ENCODE results near the gene HOXB2.

The HOXB2 gene

DNA sequence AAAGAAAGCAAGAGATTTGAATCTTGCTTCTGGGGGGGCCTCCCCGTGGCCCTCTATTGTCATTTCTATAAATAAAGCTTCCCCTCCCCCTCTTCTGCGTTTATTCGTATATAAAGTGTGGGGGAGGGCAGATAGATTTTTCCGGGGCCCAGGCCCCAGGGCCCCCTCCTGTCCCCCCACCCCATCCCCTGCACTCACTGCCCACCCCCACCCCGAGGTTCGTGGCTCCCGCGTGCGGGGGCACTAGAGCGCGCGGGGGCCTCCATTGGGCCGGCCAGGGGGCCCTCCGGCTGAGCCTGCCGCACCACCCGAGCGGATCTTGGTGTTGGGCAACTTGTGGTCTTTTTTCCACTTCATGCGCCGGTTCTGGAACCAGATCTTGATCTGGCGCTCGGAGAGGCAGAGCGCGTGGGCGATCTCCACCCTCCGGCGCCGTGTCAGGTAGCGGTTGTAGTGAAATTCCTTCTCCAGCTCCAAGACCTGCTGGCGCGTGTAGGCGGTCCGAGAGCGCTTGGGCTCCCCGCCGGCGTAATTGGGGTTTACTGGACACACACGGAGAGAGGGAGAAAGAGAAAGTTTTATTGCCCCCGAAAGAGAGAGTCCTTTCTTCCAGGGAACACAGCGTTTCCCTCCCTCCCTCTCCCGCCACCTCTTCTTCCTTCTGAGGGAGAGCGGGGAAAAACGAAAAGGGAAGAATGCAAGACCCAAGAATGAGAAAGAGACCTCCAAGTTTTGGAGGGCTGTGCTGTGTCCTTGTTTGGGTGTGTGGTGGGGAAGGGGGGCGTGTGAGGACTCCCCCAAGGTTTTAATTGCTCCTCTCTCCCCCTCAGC, 31.8 kb upstream of the HOXB2 start:
- no peaks in the 10 kb centered on the region for H3K9me3 ChIP-seq (ENCODE audit: insufficient read depth, low read length)
- H3K4me1 ChIP-seq (ENCODE audit: low read length): peaks cover 56% of the 10 kb centered on the region
- peak overlapping the region; percentile 92 for H3K27ac ChIP-seq (ENCODE audit: low read length)
- peaks cover 31% of the 10 kb centered on the region for H3K36me3 ChIP-seq (replicated peaks; ENCODE audit: low read depth, low read length)
- peaks cover 4% of the 10 kb centered on the region; the same call in 1 of the 2 replicates for H4K20me1 ChIP-seq (ENCODE audit: insufficient read depth, low read length)
- H3K79me2 ChIP-seq (ENCODE audit: low read length): peaks cover 50% of the 10 kb centered on the region
- peak overlapping the region; percentile 78 for H3K9ac ChIP-seq (ENCODE audit: low read length)
- TF ChIP-seq, protein P1, sequence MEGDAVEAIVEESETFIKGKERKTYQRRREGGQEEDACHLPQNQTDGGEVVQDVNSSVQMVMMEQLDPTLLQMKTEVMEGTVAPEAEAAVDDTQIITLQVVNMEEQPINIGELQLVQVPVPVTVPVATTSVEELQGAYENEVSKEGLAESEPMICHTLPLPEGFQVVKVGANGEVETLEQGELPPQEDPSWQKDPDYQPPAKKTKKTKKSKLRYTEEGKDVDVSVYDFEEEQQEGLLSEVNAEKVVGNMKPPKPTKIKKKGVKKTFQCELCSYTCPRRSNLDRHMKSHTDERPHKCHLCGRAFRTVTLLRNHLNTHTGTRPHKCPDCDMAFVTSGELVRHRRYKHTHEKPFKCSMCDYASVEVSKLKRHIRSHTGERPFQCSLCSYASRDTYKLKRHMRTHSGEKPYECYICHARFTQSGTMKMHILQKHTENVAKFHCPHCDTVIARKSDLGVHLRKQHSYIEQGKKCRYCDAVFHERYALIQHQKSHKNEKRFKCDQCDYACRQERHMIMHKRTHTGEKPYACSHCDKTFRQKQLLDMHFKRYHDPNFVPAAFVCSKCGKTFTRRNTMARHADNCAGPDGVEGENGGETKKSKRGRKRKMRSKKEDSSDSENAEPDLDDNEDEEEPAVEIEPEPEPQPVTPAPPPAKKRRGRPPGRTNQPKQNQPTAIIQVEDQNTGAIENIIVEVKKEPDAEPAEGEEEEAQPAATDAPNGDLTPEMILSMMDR (IDR thresholded peaks at IDR 0.05; ENCODE audit: low read depth, low read length): no peak
- TF ChIP-seq EZH2phosphoT487 (IDR thresholded peaks at IDR 0.05; ENCODE audit: low read depth): no peak
- H3K4me3 ChIP-seq (ENCODE audit: low read length): peak overlapping the region; percentile 90
- no peak overlapping the region for H2AFZ ChIP-seq (ENCODE audit: low read depth, low read length)
- no peaks in the 10 kb centered on the region for H3K27me3 ChIP-seq (ENCODE audit: low read depth, low read length)
- peak overlapping the region; percentile 86 for H3K4me2 ChIP-seq (ENCODE audit: low read length)

DNA sequence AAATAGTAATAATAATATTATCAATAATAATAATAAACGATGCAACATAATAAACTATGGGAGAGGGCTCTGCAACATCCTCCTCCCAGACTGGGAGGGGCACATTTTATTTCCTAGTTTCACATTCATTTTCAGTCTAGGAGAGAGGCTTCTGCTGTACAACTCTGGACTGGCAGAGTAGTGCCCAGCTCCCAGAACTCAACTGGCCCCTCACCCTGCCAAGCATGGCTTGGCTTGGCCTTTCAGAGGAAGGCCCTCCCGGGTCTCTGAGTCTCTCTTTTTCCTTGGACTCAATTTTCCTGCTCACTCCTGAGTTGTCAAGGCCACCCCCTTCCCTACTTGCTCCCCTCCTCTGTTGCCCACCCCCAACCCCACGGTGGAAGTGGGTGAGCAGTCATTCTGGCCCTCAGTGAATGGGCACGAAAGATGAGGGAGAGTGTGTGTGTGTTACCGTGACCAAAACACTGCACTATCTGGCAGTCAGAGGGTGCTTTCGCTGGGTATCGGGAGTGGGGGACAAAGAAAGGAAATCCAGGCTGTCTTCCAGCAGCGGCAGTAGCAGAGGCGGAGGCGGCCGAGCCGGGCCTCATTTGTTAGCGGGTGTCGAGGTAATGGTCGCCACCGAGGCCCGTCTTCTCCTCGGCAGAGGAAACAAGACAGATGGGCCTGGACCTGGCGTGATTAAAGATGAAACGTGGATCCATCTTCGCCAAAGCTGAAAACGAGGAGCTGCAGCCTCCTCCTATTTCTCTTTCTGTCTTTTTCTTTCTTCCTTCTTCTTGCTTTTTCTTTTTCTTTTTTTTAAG, 31.0 kb upstream of the HOXB2 start:
- no peaks in the 10 kb centered on the region for H3K9me3 ChIP-seq (ENCODE audit: insufficient read depth, low read length)
- no peak overlapping the region for H3K4me3 ChIP-seq (ENCODE audit: low read length)
- peak overlapping the region; percentile 15; the same call in 1 of the 2 replicates for H3K4me2 ChIP-seq (ENCODE audit: low read length)
- no peak overlapping the region for H3K27ac ChIP-seq (ENCODE audit: low read length)
- peaks cover 37% of the 10 kb centered on the region for H3K36me3 ChIP-seq (replicated peaks; ENCODE audit: low read depth, low read length)
- peaks cover 4% of the 10 kb centered on the region; the same call in 1 of the 2 replicates for H4K20me1 ChIP-seq (ENCODE audit: insufficient read depth, low read length)
- no peaks in the 10 kb centered on the region for H3K27me3 ChIP-seq (ENCODE audit: low read depth, low read length)
- peaks cover 49% of the 10 kb centered on the region for H3K4me1 ChIP-seq (ENCODE audit: low read length)
- TF ChIP-seq, protein P1 (IDR thresholded peaks at IDR 0.05; ENCODE audit: low read depth, low read length): no peak
- TF ChIP-seq EZH2phosphoT487 (IDR thresholded peaks at IDR 0.05; ENCODE audit: low read depth): no peak
- peaks cover 46% of the 10 kb centered on the region for H3K79me2 ChIP-seq (ENCODE audit: low read length)
- H2AFZ ChIP-seq (ENCODE audit: low read depth, low read length): no peak overlapping the region
- H3K9ac ChIP-seq (ENCODE audit: low read length): no peak overlapping the region

DNA sequence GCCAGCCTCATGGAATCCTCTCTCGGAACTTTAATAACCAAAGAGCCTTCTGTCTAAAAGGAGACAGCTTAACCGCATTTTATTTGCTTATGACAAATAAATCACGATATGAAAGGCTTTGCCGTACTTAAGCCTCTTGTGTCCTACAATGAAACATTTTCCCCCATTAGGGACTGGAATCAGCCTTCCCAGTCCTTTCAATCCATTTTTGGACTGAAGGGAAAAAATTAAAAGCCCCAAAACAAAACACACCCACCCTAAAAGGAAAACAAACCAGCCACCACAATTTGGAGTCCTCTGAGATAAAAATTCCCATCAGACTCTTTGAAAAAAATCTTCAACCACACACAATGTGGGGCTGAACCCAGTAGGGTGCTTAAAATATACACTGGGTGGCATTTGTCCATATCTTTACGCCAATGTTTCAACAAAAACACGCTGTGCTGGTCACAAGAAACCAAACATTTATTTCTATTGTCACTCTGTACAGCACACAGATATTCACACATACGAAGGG, 30.2 kb upstream of the HOXB2 start:
- TF ChIP-seq, protein P1 (IDR thresholded peaks at IDR 0.05; ENCODE audit: low read depth, low read length): no peak
- no peak for TF ChIP-seq EZH2phosphoT487 (IDR thresholded peaks at IDR 0.05; ENCODE audit: low read depth)
- no peak overlapping the region for H3K27ac ChIP-seq (ENCODE audit: low read length)
- H3K9me3 ChIP-seq (ENCODE audit: insufficient read depth, low read length): no peaks in the 10 kb centered on the region
- H3K36me3 ChIP-seq (replicated peaks; ENCODE audit: low read depth, low read length): peaks cover 44% of the 10 kb centered on the region
- peaks cover 42% of the 10 kb centered on the region for H3K4me1 ChIP-seq (ENCODE audit: low read length)
- no peak overlapping the region for H3K4me2 ChIP-seq (ENCODE audit: low read length)
- no peak overlapping the region for H3K4me3 ChIP-seq (ENCODE audit: low read length)
- H3K9ac ChIP-seq (ENCODE audit: low read length): no peak overlapping the region
- H2AFZ ChIP-seq (ENCODE audit: low read depth, low read length): no peak overlapping the region
- peaks cover 52% of the 10 kb centered on the region for H3K79me2 ChIP-seq (ENCODE audit: low read length)
- H4K20me1 ChIP-seq (ENCODE audit: insufficient read depth, low read length): peaks cover 4% of the 10 kb centered on the region; the same call in 1 of the 2 replicates
- no peaks in the 10 kb centered on the region for H3K27me3 ChIP-seq (ENCODE audit: low read depth, low read length)

All from OCI-LY3 (cell line).